HG02840 (cell line): ENCODE measurements around the gene GFAP.
"Not testable (repeated sequence)": the region's sequence is repeated elsewhere in the genome, so short reads cannot be mapped to it uniquely, and the experiment has no call there.

Experiments used
- ATAC-seq: cut with Tn5 transposase; IDR thresholded peaks from one replicate; pipeline ENCODE4 v1.9.1; 2021; ENCODE audit warnings: mild to moderate bottlenecking, moderate library complexity, moderate number of reproducible peaks; ENCODE audit not compliant: unreplicated experiment, low FRiP score

Gene GFAP

GRCh38 chr17:44915321-44915726 lies at the start of gene GFAP:
Gene GFAP, minus strand, starts transcription at chr17:44915500. Its CDS starts 14 bp downstream, at chr17:44915486.
- ATAC-seq, result no peak

DNA sequence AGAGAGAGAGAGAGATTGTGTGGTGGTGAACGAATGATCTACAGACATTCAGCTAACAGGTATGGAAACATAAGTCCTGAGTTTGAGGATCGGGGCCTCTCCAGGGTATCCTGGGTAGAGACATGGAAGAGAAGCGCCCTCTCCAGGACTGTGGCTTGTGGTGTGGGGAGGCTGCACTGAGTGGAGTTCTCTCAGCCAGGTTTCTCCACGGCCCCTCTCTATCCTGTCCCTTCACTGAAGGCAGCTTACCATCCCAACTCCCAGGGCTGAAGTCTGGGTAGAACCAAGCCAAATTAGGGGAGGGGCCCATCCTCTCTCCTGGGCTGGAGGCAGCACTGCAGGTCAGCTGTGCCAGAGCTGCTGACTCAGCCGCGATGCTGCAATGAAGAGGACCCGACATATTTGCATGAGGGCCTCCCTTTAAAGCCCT lies 46.6 kb upstream of the GFAP start:
- ATAC-seq, result no peak

DNA sequence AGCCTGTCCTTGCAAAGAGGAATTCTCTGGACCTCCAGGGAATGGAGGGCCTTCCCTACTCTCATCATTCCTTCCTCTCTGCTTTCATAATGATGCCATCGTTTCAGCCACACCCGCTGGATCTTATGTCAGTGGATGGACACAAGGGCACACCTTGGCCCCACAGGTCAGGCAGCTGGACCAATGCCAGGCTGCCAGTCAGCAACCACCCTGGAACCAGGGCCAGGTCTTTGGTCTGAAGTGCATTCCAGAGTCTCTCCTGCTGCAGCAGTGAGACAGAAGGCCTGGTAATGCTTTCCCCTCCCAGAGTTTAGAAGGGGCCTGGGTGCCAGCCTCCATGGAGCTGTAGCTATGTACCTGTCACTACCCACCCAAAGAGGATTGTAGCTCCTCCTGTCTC lies 45.4 kb upstream of the GFAP start:
- no peak for ATAC-seq

DNA sequence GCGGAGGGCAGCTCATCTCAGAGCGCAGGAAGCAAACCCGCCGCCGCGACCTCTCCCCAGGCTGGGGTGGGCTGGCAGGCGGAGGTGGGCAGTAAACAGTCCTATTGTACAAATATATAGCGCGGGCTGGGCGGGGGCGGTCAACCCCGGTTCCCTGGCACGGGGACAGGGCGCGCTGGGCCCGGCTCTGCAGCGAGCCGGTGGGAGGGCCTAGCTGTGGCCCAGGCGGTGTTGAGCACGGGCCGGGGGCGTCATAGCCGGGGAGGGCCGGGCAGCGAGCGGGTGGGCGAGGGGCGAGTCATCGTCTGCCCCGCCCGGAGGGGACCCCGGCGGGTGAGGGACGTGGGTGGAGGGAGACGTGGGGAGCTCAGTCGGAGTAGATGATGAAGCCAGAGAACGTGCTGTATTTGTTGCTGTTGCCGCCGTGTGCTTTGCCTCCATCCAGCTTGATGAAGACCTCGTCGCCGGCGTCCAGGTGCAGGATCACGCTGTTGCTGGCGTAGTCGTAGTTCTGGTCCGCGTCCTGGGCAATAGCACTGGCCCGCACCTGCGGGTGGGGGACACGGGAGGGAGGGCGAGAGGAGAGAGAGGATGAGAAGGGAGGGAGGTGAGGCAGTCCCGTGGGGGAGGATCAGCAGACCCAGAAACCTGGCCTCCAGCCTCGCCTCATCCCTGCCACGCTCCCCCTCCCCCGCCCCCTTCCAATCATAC lies 44.7 kb upstream of the GFAP start:
- no peak for ATAC-seq

- no peak for ATAC-seq
Measured at GRCh38 chr17:44956998-44957981, 42.0 kb upstream of the GFAP start.

GRCh38 chr17:44955674-44956425 lies 40.5 kb upstream of the GFAP start:
- ATAC-seq, result no peak

DNA sequence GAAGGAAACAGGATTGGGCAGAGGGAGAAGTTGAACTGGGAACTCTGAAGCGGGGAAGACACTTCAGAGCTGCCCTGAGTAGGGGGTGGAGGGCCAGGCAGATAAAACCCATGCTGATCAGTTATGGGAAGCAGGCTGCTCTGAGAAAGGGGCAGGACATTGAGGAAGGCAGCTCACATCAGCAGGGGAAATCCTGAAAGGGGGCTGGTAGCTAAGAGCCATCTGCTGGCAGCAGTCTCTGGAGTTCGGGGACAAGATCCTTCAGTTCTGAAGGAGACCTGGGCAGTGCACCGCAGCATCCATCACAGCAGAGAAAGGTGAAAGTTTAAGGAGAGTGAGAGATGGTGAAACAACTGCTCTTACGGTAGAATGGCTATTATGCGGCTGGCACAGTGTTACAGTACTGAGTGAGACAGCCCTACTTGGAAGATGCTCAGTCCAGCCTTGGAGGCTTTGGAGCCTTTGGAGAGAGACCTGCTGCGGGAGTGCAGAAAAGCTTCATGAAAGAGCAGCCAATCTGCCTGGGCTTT lies 37.7 kb upstream of the GFAP start:
- ATAC-seq, result no peak

GRCh38 chr17:44948315-44948795 lies 33.1 kb upstream of the GFAP start:
- no peak for ATAC-seq

- ATAC-seq, result peak; percentile 92
Measured at GRCh38 chr17:44947461-44948314, 32.4 kb upstream of the GFAP start, which contains the start of gene KIF18B. Gene KIF18B, minus strand, starts transcription at chr17:44947773. Its CDS starts 11,429 bp downstream, at chr17:44936344.

- not testable (repeated sequence) for ATAC-seq
Measured at GRCh38 chr17:44945652-44946051, 30.4 kb upstream of the GFAP start.

GRCh38 chr17:44942456-44942855 lies 27.2 kb upstream of the GFAP start:
- no peak for ATAC-seq

DNA sequence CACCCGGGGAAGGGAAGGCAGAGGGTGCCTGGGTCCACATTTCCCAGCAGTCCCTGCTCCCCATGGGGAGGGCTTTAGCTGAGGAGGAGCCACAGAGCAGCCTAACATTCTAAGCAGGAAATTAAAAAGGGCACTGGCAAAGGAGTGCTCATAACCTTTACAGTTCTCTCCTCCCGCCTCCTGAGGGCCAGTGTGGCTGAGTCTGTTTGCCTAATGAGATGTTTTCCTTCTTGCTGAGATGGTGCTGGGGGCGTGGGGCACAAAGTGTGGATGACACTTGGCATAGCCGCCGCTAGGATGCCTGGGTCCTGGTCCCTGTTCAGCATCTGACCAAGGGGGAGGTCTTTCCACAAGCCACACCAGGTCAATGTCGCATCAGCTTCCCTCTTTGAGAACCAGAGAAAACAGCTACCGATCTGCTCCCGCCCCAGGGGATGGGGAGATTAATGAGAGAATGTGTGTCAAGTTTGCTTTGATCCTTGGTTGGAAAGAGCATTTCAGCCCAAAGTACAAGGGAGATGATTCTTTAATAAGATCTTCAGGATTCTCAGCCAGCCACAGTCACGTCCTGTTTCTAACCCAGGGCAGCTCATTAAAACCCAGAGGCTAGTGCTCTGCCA lies 26.5 kb upstream of the GFAP start:
- no peak for ATAC-seq

DNA sequence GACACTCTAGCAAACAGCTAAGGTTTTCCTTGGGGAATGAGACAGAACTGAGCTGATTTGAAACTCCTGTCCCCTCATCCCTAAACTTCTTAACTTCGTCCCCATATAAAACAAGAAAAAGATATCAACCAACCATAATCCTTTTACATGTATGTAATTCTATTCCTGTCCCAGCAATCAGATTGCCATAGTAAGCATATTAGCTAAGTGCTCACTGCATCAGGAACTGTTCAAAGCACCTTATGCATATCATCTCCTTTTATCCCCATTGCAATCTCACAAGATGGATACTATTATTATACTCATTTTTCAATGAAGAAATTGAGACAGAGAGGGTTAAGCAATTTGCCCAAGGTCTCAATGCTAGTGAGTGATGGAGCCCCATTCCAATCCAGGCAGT lies 25.5 kb upstream of the GFAP start:
- ATAC-seq, result no peak

GRCh38 chr17:44940317-44940716 lies 25.0 kb upstream of the GFAP start:
- no peak for ATAC-seq

GRCh38 chr17:44935116-44935515 lies 19.8 kb upstream of the GFAP start:
- ATAC-seq, result no peak

DNA sequence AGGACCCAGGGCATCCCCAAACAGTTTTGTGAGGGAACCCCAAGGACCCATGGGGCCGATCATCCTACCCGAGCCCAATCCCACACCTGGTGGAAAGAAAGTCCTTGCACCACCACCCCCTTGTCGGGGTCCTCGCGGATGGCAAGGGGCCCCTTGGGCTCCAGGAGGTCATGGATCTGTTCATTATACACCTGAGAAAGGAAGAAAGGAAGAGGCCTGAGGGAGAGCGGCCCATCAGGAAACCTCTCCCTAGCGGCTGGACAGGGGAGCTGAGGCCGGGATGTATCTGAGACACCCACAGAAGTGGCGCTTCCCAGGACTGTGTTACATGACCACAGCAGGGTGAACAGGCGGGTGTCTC lies 19.4 kb upstream of the GFAP start:
- no peak for ATAC-seq

GRCh38 chr17:44933824-44934744 lies 18.8 kb upstream of the GFAP start:
- ATAC-seq, result no peak

GRCh38 chr17:44932787-44933097 lies 17.4 kb upstream of the GFAP start:
- no peak for ATAC-seq
